Gastroesophageal sphincter (tissue), 4 donors: ENCODE measurements around the gene FRMPD4. TPM values are rescaled to one million over a fixed set of nuclear protein-coding genes. Genes with fewer than 3 reads are reported as not detected.

Experiments used
- ATAC-seq: fragments of 150-250 bp; one replicate; pipeline ENCODE4 v1.9.1; 2016; ENCODE audit warnings: mild to moderate bottlenecking, moderate library complexity
- H3K27ac ChIP-seq, 4 donors: fragments of 200-600 bp; sonication (generic) in 3 of 4; 1 replicate in 3 of 4; 2 replicates in 1 of 4; pipeline ENCODE4 v1.5.1; 2016 to 2019
- H3K27me3 ChIP-seq: fragments of 200-600 bp; sonication (generic); one replicate; pipeline ENCODE4 v1.5.1; 2019
- H3K36me3 ChIP-seq, 2 donors: fragments of 200-600 bp; sonication (generic); one replicate each; pipeline ENCODE4 v1.5.1; 2019; ENCODE audit warnings: control low read depth in 1 of 2
- H3K4me1 ChIP-seq, 3 donors: fragments of 200-600 bp; sonication (generic); 1 replicate in 2 of 3; 2 replicates in 1 of 3; pipeline ENCODE4 v1.5.1; 2016 to 2019; ENCODE audit warnings: control low read depth in 2 of 3
- H3K4me3 ChIP-seq, 2 donors: fragments of 200-600 bp; sonication (generic); one replicate each; pipeline ENCODE4 v1.5.1; 2019; ENCODE audit warnings: mild to moderate bottlenecking in 1 of 2, moderate library complexity in 1 of 2
- H3K9me3 ChIP-seq, 3 donors: fragments of 200-600 bp; sonication (generic); one replicate each; pipeline ENCODE4 v1.5.1; 2017 to 2019; ENCODE audit warnings: control low read depth in 2 of 3
- CTCF ChIP-seq, 4 experiments: fragments of 200-600 bp in 2 of 4; fragments of 450-650 bp in 2 of 4; sonication (generic) in 1 of 4; IDR thresholded peaks; one replicate each; pipeline ENCODE4 v1.5.1; 2017 to 2019; ENCODE audit warnings: antibody characterized with exemption in 4 of 4, mild to moderate bottlenecking in 2 of 4, moderate library complexity in 2 of 4
- EP300 ChIP-seq: sonication (generic); formaldehyde crosslinking; IDR thresholded peaks from one replicate; pipeline ENCODE4 v1.6.1; 2017; ENCODE audit warnings: antibody characterized with exemption, mild to moderate bottlenecking
- POLR2A ChIP-seq, 2 donors: fragments of 450-650 bp; IDR thresholded peaks; one replicate each; pipeline ENCODE4 v1.6.1; 2017; ENCODE audit warnings: antibody characterized with exemption in 2 of 2, mild to moderate bottlenecking in 2 of 2, moderate library complexity in 1 of 2
- POLR2AphosphoS5 ChIP-seq: sonication (generic); formaldehyde crosslinking; IDR thresholded peaks from one replicate; pipeline ENCODE4 v1.6.1; 2017; ENCODE audit warnings: antibody characterized with exemption
- WGBS, 2 donors: methylation state at CpG; one replicate each; pipeline ENCODE4 v1.1.5; 2018; ENCODE audit warnings: low coverage in 1 of 2; 5-methylcytosine and 5-hydroxymethylcytosine counted together
- total RNA-seq, 4 donors: library from RNA; depleted of rRNA; stranded (reverse); fragments of >200 nt; gene quantifications; one replicate each; pipeline ENCODE4 v1.1.0, GENCODE V29; 2016

FRMPD4 gene
- total RNA-seq, 4 donors from 2014 or later: 0.31 to 2.1 (median 1.3) TPM; not detected in 1

GRCh38 chrX:12401252-12401651 is 263.0 kb downstream of the FRMPD4 start:
- Histone ChIP-seq H3K27ac (no peak overlapping the region), H3K9me3 (no peaks in the 10 kb centered on the region), H3K4me3 (no peak overlapping the region), H3K27me3 (no peaks in the 10 kb centered on the region), H3K4me1 (no peaks in the 10 kb centered on the region), H3K36me3 (no peaks in the 10 kb centered on the region)
- ATAC-seq: no peak
- TF ChIP-seq POLR2AphosphoS5: no peak
- TF ChIP-seq CTCF (IDR thresholded peaks at IDR 0.05): no peak
- TF ChIP-seq POLR2A (IDR thresholded peaks at IDR 0.05): no peak
- no peak for TF ChIP-seq EP300
- 0 to 33% methylated on average over 1 of the region's 1 CpG for WGBS, 2 donors

GRCh38 chrX:12403474-12404082 is 265.3 kb downstream of the FRMPD4 start:
- no peak for ATAC-seq
- WGBS, 2 donors: 100% methylated on average over 3 of the region's 3 CpGs; no CpG with 5 or more reads in 1 of the 2 donors
- Histone ChIP-seq H3K4me1 (no peaks in the 10 kb centered on the region), H3K9me3 (no peaks in the 10 kb centered on the region), H3K4me3 (no peak overlapping the region), H3K36me3 (no peaks in the 10 kb centered on the region), H3K27me3 (no peaks in the 10 kb centered on the region), H3K27ac (no peak overlapping the region)
- TF ChIP-seq POLR2AphosphoS5 (no peak), POLR2A (IDR thresholded peaks at IDR 0.05) (no peak), CTCF (IDR thresholded peaks at IDR 0.05) (no peak)

- Histone ChIP-seq H3K36me3 (no peaks in the 10 kb centered on the region), H3K9me3 (no peaks in the 10 kb centered on the region), H3K27me3 (no peaks in the 10 kb centered on the region), H3K27ac (no peak overlapping the region), H3K4me3 (no peak overlapping the region), H3K4me1 (no peaks in the 10 kb centered on the region)
- 65 to 100% methylated on average over 1 to 2 of the region's 2 CpGs for WGBS, 2 donors
- ATAC-seq: no peak
- TF ChIP-seq EP300 (no peak), CTCF (IDR thresholded peaks at IDR 0.05) (no peak), POLR2A (IDR thresholded peaks at IDR 0.05) (no peak), POLR2AphosphoS5 (no peak)
Measured at GRCh38 chrX:12405306-12405705, 267.0 kb downstream of the FRMPD4 start.

- H3K27ac ChIP-seq: no peak overlapping the region
- no peak for ATAC-seq
- 89 to 91% methylated on average over 3 to 5 of the region's 6 CpGs for WGBS, 2 donors
- no peak overlapping the region for H3K4me3 ChIP-seq
- H3K9me3 ChIP-seq: no peaks in the 10 kb centered on the region
- no peaks in the 10 kb centered on the region for H3K36me3 ChIP-seq
- TF ChIP-seq EP300 (no peak), POLR2A (IDR thresholded peaks at IDR 0.05) (no peak), POLR2AphosphoS5 (no peak), CTCF (IDR thresholded peaks at IDR 0.05) (no peak)
- no peaks in the 10 kb centered on the region for H3K27me3 ChIP-seq
- no peaks in the 10 kb centered on the region for H3K4me1 ChIP-seq
Measured at GRCh38 chrX:12410523-12410922, 272.2 kb downstream of the FRMPD4 start.

- H3K27ac ChIP-seq: no peak overlapping the region
- TF ChIP-seq POLR2AphosphoS5: no peak
- TF ChIP-seq POLR2A (IDR thresholded peaks at IDR 0.05): no peak
- TF ChIP-seq EP300: no peak
- no peak for TF ChIP-seq CTCF (IDR thresholded peaks at IDR 0.05)
- H3K36me3 ChIP-seq: no peaks in the 10 kb centered on the region
- 43% methylated on average over 1 of the region's 1 CpG; no CpG with 5 or more reads in 1 of the 2 donors for WGBS, 2 donors
- no peak for ATAC-seq
- no peaks in the 10 kb centered on the region for H3K4me1 ChIP-seq
- H3K9me3 ChIP-seq: no peaks in the 10 kb centered on the region
- no peaks in the 10 kb centered on the region for H3K27me3 ChIP-seq
- H3K4me3 ChIP-seq: no peak overlapping the region
Measured at GRCh38 chrX:12411831-12412230, 273.6 kb downstream of the FRMPD4 start.
